ENCODE data around the gene SPAG17. TPM values are rescaled to one million over a fixed set of nuclear protein-coding genes. Genes with fewer than 3 reads are reported as not detected.

SPAG17 gene
- total RNA-seq, 1 donor from 2014 or later: 1.6 TPM

DNA sequence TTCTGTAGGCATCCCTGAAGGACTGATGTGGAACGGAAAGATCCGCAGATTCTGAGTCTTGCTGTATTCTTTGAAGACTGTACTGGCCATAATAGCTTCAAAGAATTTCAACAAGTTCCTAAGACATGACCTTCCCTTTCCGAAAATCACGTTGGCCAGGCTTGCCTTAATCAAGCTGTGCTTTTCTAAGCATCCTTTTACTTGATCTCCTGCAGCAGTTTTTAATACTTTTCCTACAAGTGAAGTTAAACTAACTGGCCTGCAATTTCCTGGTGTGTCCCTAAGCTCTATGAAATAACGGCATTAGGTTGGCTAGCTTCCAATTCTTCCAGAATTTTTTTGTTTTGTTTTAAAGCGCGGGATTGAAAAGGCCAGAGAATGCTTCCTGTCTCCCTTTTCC, 40.3 kb downstream of the SPAG17 start:
- no peak overlapping the region for H2AFZ ChIP-seq (replicated peaks)

GRCh38 chr1:118143831-118144230, 41.2 kb downstream of the SPAG17 start:
- Histone ChIP-seq H3K27me3 (no peaks in the 10 kb centered on the region), H3K4me3 (no peak overlapping the region), H3K27ac (no peak overlapping the region), H3K9me3 (ENCODE audit: low read depth) (no peaks in the 10 kb centered on the region), H2AFZ (replicated peaks) (no peak overlapping the region), H4K20me1 (ENCODE audit: low read depth) (no peaks in the 10 kb centered on the region), H3K79me2 (ENCODE audit: low read depth) (no peaks in the 10 kb centered on the region), H3K4me2 (no peak overlapping the region), H3F3A (ENCODE audit: low read depth) (no peaks in the 10 kb centered on the region), H3K4me1 (no peaks in the 10 kb centered on the region), H3K36me3 (no peaks in the 10 kb centered on the region), H3K9ac (no peak overlapping the region)
- TF ChIP-seq EZH2 (IDR thresholded peaks at IDR 0.05) (no peak), EZH2phosphoT487 (IDR thresholded peaks at IDR 0.05) (no peak)
- TF ChIP-seq, protein P1, sequence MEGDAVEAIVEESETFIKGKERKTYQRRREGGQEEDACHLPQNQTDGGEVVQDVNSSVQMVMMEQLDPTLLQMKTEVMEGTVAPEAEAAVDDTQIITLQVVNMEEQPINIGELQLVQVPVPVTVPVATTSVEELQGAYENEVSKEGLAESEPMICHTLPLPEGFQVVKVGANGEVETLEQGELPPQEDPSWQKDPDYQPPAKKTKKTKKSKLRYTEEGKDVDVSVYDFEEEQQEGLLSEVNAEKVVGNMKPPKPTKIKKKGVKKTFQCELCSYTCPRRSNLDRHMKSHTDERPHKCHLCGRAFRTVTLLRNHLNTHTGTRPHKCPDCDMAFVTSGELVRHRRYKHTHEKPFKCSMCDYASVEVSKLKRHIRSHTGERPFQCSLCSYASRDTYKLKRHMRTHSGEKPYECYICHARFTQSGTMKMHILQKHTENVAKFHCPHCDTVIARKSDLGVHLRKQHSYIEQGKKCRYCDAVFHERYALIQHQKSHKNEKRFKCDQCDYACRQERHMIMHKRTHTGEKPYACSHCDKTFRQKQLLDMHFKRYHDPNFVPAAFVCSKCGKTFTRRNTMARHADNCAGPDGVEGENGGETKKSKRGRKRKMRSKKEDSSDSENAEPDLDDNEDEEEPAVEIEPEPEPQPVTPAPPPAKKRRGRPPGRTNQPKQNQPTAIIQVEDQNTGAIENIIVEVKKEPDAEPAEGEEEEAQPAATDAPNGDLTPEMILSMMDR (IDR thresholded peaks at IDR 0.05): no peak
- no peak for DNase-seq (ENCODE audit: low spot score)
- H3K4me3 Mint-ChIP-seq: no peak overlapping the region
- H3K4me1 Mint-ChIP-seq: peaks cover 7% of the 10 kb centered on the region
- H3K27ac Mint-ChIP-seq: no peak overlapping the region
- no peaks in the 10 kb centered on the region for H3K9me3 Mint-ChIP-seq
- H3K36me3 Mint-ChIP-seq: no peaks in the 10 kb centered on the region
- H3K27me3 Mint-ChIP-seq (ENCODE audit: insufficient read depth, low read depth): no peaks in the 10 kb centered on the region

More for the DNA sequence above, 40.3 kb downstream of the SPAG17 start:
- no peaks in the 10 kb centered on the region for H3K36me3 ChIP-seq
- H3F3A ChIP-seq (ENCODE audit: low read depth): no peaks in the 10 kb centered on the region
- no peak overlapping the region for H3K9ac ChIP-seq
- no peak overlapping the region for H3K27ac ChIP-seq
- H3K27me3 ChIP-seq: no peaks in the 10 kb centered on the region
- peaks cover 7% of the 10 kb centered on the region for H3K4me1 Mint-ChIP-seq
- DNase-seq (ENCODE audit: low spot score): no peak
- H3K79me2 ChIP-seq (ENCODE audit: low read depth): no peaks in the 10 kb centered on the region
- H3K4me3 Mint-ChIP-seq: no peak overlapping the region
- no peaks in the 10 kb centered on the region for H3K27me3 Mint-ChIP-seq (ENCODE audit: insufficient read depth, low read depth)
- no peaks in the 10 kb centered on the region for H3K36me3 Mint-ChIP-seq
- H3K4me3 ChIP-seq: no peak overlapping the region
- H3K9me3 ChIP-seq (ENCODE audit: low read depth): no peaks in the 10 kb centered on the region
- no peaks in the 10 kb centered on the region for H4K20me1 ChIP-seq (ENCODE audit: low read depth)
- no peaks in the 10 kb centered on the region for H3K4me1 ChIP-seq
- TF ChIP-seq, protein P1 (IDR thresholded peaks at IDR 0.05): no peak
- TF ChIP-seq EZH2 (IDR thresholded peaks at IDR 0.05) (no peak), EZH2phosphoT487 (IDR thresholded peaks at IDR 0.05) (no peak)
- H3K4me2 ChIP-seq: no peak overlapping the region
- H3K9me3 Mint-ChIP-seq: no peaks in the 10 kb centered on the region
- H3K27ac Mint-ChIP-seq: no peak overlapping the region

DNA sequence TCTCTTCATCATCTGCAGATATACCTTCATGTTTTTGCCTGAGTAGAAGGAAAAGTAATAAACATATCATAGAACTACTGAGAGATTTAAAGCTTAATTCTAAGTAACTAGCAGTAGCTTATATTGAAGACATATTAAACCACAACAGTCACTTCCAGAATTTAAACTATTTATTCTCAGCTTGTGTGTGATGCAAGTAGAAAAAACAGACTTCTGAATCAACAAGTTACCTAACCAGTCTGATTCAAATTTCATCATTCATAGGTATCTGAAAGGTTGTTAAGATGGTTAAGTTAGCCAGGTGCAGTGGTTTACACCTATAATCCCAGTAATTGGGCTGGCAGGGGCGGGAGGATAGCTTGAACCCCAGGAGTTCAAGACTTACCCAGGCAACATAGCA, 41.9 kb downstream of the SPAG17 start:
- H3K36me3 ChIP-seq: no peaks in the 10 kb centered on the region
- H3K4me1 ChIP-seq: no peaks in the 10 kb centered on the region
- TF ChIP-seq EZH2phosphoT487 (IDR thresholded peaks at IDR 0.05) (no peak), EZH2 (IDR thresholded peaks at IDR 0.05) (no peak)
- TF ChIP-seq, protein P1 (IDR thresholded peaks at IDR 0.05): no peak
- H3F3A ChIP-seq (ENCODE audit: low read depth): no peaks in the 10 kb centered on the region
- H2AFZ ChIP-seq (replicated peaks): no peak overlapping the region
- no peaks in the 10 kb centered on the region for H4K20me1 ChIP-seq (ENCODE audit: low read depth)
- H3K36me3 Mint-ChIP-seq: no peaks in the 10 kb centered on the region
- no peak overlapping the region for H3K4me3 Mint-ChIP-seq
- H3K9me3 Mint-ChIP-seq: no peaks in the 10 kb centered on the region
- H3K4me1 Mint-ChIP-seq: peaks cover 7% of the 10 kb centered on the region
- no peak overlapping the region for H3K4me3 ChIP-seq
- H3K27me3 Mint-ChIP-seq (ENCODE audit: insufficient read depth, low read depth): no peaks in the 10 kb centered on the region
- H3K27me3 ChIP-seq: no peaks in the 10 kb centered on the region
- H3K27ac Mint-ChIP-seq: no peak overlapping the region
- no peaks in the 10 kb centered on the region for H3K9me3 ChIP-seq (ENCODE audit: low read depth)
- no peak for DNase-seq (ENCODE audit: low spot score)
- no peaks in the 10 kb centered on the region for H3K79me2 ChIP-seq (ENCODE audit: low read depth)
- no peak overlapping the region for H3K4me2 ChIP-seq
- no peak overlapping the region for H3K27ac ChIP-seq
- H3K9ac ChIP-seq: no peak overlapping the region
